Measurements from ENCODE around the gene PRKN. TPM values are rescaled to one million over a fixed set of nuclear protein-coding genes. Genes with fewer than 3 reads are reported as not detected.

Gene PRKN
- polyA plus RNA-seq, 1 donor from 2014 or later: 1.2 TPM

- H3K27ac ChIP-seq (ENCODE audit: low read length): no peak overlapping the region
- no peak overlapping the region for H3K4me3 ChIP-seq (ENCODE audit: low read length)
- no peaks in the 10 kb centered on the region for H3F3A ChIP-seq (ENCODE audit: insufficient read depth, low read length, poor library complexity, severe bottlenecking)
- H4K20me1 ChIP-seq (ENCODE audit: insufficient read depth): no peaks in the 10 kb centered on the region
- H3K9me2 ChIP-seq (ENCODE audit: insufficient read depth, low read length): no peaks in the 10 kb centered on the region
- no peaks in the 10 kb centered on the region for H3K36me3 ChIP-seq (ENCODE audit: insufficient read depth, low read length)
- no peaks in the 10 kb centered on the region for H3K79me2 ChIP-seq (replicated peaks; ENCODE audit: insufficient read depth, low read length)
- H2AFZ ChIP-seq (ENCODE audit: low read depth, low read length): no peak overlapping the region
- H3K9ac ChIP-seq (ENCODE audit: low read length): no peak overlapping the region
- H3K27me3 ChIP-seq (ENCODE audit: insufficient read depth, low read depth, low read length): no peaks in the 10 kb centered on the region
- no peak for TF ChIP-seq RAD21 (conservative IDR thresholded peaks at IDR 0.05)
- no peak for TF ChIP-seq REST (IDR thresholded peaks at IDR 0.05; ENCODE audit: borderline replicate concordance)
- TF ChIP-seq TAF1 (IDR thresholded peaks at IDR 0.05; ENCODE audit: low read depth): no peak
- TF ChIP-seq SMC3 (conservative IDR thresholded peaks at IDR 0.05; ENCODE audit: poor library complexity): no peak
- TF ChIP-seq MXI1 (conservative IDR thresholded peaks at IDR 0.05; ENCODE audit: poor library complexity, severe bottlenecking): no peak
- TF ChIP-seq POLR2AphosphoS5 (IDR thresholded peaks at IDR 0.05): no peak
- TF ChIP-seq EZH2 (IDR thresholded peaks at IDR 0.05; ENCODE audit: borderline replicate concordance, insufficient read depth, low read length, poor library complexity, severe bottlenecking): no peak
- TF ChIP-seq EP300 (conservative IDR thresholded peaks at IDR 0.05; ENCODE audit: poor library complexity, severe bottlenecking): no peak
- no peak for TF ChIP-seq CTCF (IDR thresholded peaks at IDR 0.05; ENCODE audit: poor library complexity, severe bottlenecking)
- H3K4me2 ChIP-seq (ENCODE audit: low read length): no peak overlapping the region
- H3K9me3 ChIP-seq (ENCODE audit: low read length): no peaks in the 10 kb centered on the region
Observed at GRCh38 chr6:161477876-161478425, 1249.6 kb downstream of the PRKN start.

GRCh38 chr6:161476711-161477110 lies 1250.9 kb downstream of the PRKN start:
- H3F3A ChIP-seq (ENCODE audit: insufficient read depth, low read length, poor library complexity, severe bottlenecking): no peaks in the 10 kb centered on the region
- no peak for TF ChIP-seq POLR2AphosphoS5 (IDR thresholded peaks at IDR 0.05)
- H3K4me3 ChIP-seq (ENCODE audit: low read length): no peak overlapping the region
- H3K36me3 ChIP-seq (ENCODE audit: insufficient read depth, low read length): no peaks in the 10 kb centered on the region
- no peak overlapping the region for H3K4me2 ChIP-seq (ENCODE audit: low read length)
- no peak overlapping the region for H3K9ac ChIP-seq (ENCODE audit: low read length)
- no peaks in the 10 kb centered on the region for H3K79me2 ChIP-seq (replicated peaks; ENCODE audit: insufficient read depth, low read length)
- H2AFZ ChIP-seq (ENCODE audit: low read depth, low read length): no peak overlapping the region
- H3K27ac ChIP-seq (ENCODE audit: low read length): no peak overlapping the region
- H3K9me2 ChIP-seq (ENCODE audit: insufficient read depth, low read length): no peaks in the 10 kb centered on the region
- H3K9me3 ChIP-seq (ENCODE audit: low read length): no peaks in the 10 kb centered on the region
- no peaks in the 10 kb centered on the region for H4K20me1 ChIP-seq (ENCODE audit: insufficient read depth)
- H3K27me3 ChIP-seq (ENCODE audit: insufficient read depth, low read depth, low read length): no peaks in the 10 kb centered on the region

- Histone ChIP-seq H2AFZ (ENCODE audit: low read depth, low read length) (no peak overlapping the region), H3F3A (ENCODE audit: insufficient read depth, low read length, poor library complexity, severe bottlenecking) (no peaks in the 10 kb centered on the region), H3K9me2 (ENCODE audit: insufficient read depth, low read length) (no peaks in the 10 kb centered on the region), H3K27ac (ENCODE audit: low read length) (no peak overlapping the region), H3K36me3 (ENCODE audit: insufficient read depth, low read length) (no peaks in the 10 kb centered on the region), H3K9me3 (ENCODE audit: low read length) (no peaks in the 10 kb centered on the region), H3K9ac (ENCODE audit: low read length) (no peak overlapping the region), H4K20me1 (ENCODE audit: insufficient read depth) (no peaks in the 10 kb centered on the region), H3K4me2 (ENCODE audit: low read length) (no peak overlapping the region), H3K27me3 (ENCODE audit: insufficient read depth, low read depth, low read length) (no peaks in the 10 kb centered on the region), H3K79me2 (replicated peaks; ENCODE audit: insufficient read depth, low read length) (no peaks in the 10 kb centered on the region), H3K4me3 (ENCODE audit: low read length) (no peak overlapping the region)
- TF ChIP-seq EP300 (conservative IDR thresholded peaks at IDR 0.05; ENCODE audit: poor library complexity, severe bottlenecking): no peak
- TF ChIP-seq RAD21 (conservative IDR thresholded peaks at IDR 0.05): no peak
- no peak for TF ChIP-seq SMC3 (conservative IDR thresholded peaks at IDR 0.05; ENCODE audit: poor library complexity)
- TF ChIP-seq TAF1 (IDR thresholded peaks at IDR 0.05; ENCODE audit: low read depth): no peak
- no peak for TF ChIP-seq POLR2AphosphoS5 (IDR thresholded peaks at IDR 0.05)
- no peak for TF ChIP-seq MXI1 (conservative IDR thresholded peaks at IDR 0.05; ENCODE audit: poor library complexity, severe bottlenecking)
- no peak for TF ChIP-seq REST (IDR thresholded peaks at IDR 0.05; ENCODE audit: borderline replicate concordance)
- TF ChIP-seq CTCF (IDR thresholded peaks at IDR 0.05; ENCODE audit: poor library complexity, severe bottlenecking): no peak
- no peak for TF ChIP-seq EZH2 (IDR thresholded peaks at IDR 0.05; ENCODE audit: borderline replicate concordance, insufficient read depth, low read length, poor library complexity, severe bottlenecking)
Observed at GRCh38 chr6:161465403-161465802, 1262.2 kb downstream of the PRKN start.

Measured in neural cell (in vitro differentiated cells).